Stimulated activated CD8-positive, alpha-beta memory T cell treated with anti-CD3 and anti-CD28 coated beads, Interleukin-12 subunit alpha, Interleukin-12 subunit beta, amount 100 ng/mL, for 24 hours (primary cell): ENCODE data around the gene CFAP90.

Source experiments
- DNase-seq: peaks from one replicate; pipeline ENCODE4 v3.0.0-alpha.2; 2020; ENCODE audit errors: extremely low read depth

Gene CFAP90

GRCh38 chr5:7823594-7823993, 27.3 kb downstream of the CFAP90 start:
- DNase-seq = no peak

GRCh38 chr5:7822449-7822848, 28.5 kb downstream of the CFAP90 start:
- no peak for DNase-seq

- DNase-seq = no peak
These were observed 34.4 kb downstream of the CFAP90 start for GRCh38 chr5:7816535-7816901.

- DNase-seq = peak; percentile 23
These were observed 34.9 kb downstream of the CFAP90 start for GRCh38 chr5:7815892-7816534.

- no peak for DNase-seq
These were observed 36.1 kb downstream of the CFAP90 start for GRCh38 chr5:7814816-7815215.

- DNase-seq = no peak
These were observed 37.4 kb downstream of the CFAP90 start for GRCh38 chr5:7813576-7813975.

- DNase-seq = no peak
These were observed 37.9 kb downstream of the CFAP90 start for GRCh38 chr5:7813007-7813406.

- no peak for DNase-seq
These were observed 39.2 kb downstream of the CFAP90 start for GRCh38 chr5:7811715-7812114.

GRCh38 chr5:7808998-7809397, 41.9 kb downstream of the CFAP90 start:
- DNase-seq = no peak

- no peak for DNase-seq
These were observed 45.6 kb downstream of the CFAP90 start for GRCh38 chr5:7805379-7805778.

- DNase-seq = no peak
These were observed 47.0 kb downstream of the CFAP90 start for GRCh38 chr5:7803937-7804336.

- DNase-seq = no peak
These were observed 48.1 kb downstream of the CFAP90 start for GRCh38 chr5:7802855-7803254.

GRCh38 chr5:7801891-7802614, 48.9 kb downstream of the CFAP90 start:
- no peak for DNase-seq

GRCh38 chr5:7795306-7795705, 55.6 kb downstream of the CFAP90 start:
- DNase-seq = no peak

- DNase-seq = no peak
These were observed 56.1 kb downstream of the CFAP90 start for GRCh38 chr5:7794823-7795222.

GRCh38 chr5:7794311-7794710, 56.6 kb downstream of the CFAP90 start:
- DNase-seq = no peak

GRCh38 chr5:7793895-7794294, 57.0 kb downstream of the CFAP90 start:
- no peak for DNase-seq

- no peak for DNase-seq
These were observed 61.4 kb downstream of the CFAP90 start for GRCh38 chr5:7789567-7789966.

- DNase-seq = no peak
These were observed 63.2 kb downstream of the CFAP90 start for GRCh38 chr5:7787770-7788169.

GRCh38 chr5:7784683-7785380, 66.1 kb downstream of the CFAP90 start:
- DNase-seq = no peak

GRCh38 chr5:7781899-7782298, 69.0 kb downstream of the CFAP90 start:
- no peak for DNase-seq
